Activated CD4-positive, alpha-beta T cell treated with anti-CD3 and anti-CD28 coated beads, Interleukin-2, amount 50 U/mL, for 4 hours (primary cell): ENCODE data around the gene UTY.

Source experiments
- DNase-seq, 2 experiments: peaks; one replicate each; pipeline ENCODE4 v3.0.0-alpha.2; 2020

The UTY gene

DNA sequence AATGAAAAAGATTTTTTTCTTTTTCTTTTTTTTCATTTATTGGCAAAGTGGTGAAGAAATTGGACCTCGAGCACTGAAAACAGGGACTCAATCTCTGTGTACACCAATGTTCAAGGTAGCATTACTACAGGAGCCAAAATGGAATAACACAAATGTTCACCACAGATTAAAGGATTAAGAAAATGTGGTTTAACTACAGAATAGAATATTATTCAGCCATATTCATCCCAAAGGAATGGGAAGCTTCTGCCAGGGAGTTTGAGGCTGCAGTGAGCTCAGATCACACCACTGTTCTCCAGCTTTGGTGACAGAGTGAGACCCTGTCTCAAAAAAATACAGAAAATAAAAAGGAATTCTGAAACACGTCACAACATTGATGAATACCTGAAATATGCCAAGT is 81.0 kb downstream of the UTY start:
- DNase-seq = no peak

DNA sequence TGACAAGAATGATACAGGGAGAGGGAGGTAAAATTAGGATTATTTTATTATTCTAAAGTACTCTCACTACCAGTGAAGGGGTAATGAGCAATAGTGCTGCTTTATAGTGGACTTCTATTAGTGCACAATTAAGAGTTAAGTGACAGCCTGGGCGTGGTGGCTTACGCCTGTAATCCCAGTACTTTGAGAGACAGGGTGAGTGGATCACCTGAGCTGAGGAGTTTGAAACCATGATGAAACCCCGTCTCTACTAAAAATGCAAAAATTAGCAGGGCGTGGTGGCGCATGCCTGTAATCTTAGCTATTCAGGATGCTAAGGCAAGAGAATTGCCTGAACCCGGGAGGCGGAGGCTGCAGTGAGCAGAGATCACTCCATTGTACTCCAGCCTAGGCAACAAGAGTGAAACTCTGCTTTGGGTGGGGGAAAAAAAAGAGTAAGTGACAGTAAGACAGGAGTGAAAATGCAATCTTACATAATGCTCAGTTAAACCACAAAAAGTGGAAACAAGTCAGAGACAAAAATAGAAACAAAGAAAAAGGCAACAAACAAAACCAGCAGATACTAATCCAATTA is 98.6 kb downstream of the UTY start:
- no peak for DNase-seq

DNA sequence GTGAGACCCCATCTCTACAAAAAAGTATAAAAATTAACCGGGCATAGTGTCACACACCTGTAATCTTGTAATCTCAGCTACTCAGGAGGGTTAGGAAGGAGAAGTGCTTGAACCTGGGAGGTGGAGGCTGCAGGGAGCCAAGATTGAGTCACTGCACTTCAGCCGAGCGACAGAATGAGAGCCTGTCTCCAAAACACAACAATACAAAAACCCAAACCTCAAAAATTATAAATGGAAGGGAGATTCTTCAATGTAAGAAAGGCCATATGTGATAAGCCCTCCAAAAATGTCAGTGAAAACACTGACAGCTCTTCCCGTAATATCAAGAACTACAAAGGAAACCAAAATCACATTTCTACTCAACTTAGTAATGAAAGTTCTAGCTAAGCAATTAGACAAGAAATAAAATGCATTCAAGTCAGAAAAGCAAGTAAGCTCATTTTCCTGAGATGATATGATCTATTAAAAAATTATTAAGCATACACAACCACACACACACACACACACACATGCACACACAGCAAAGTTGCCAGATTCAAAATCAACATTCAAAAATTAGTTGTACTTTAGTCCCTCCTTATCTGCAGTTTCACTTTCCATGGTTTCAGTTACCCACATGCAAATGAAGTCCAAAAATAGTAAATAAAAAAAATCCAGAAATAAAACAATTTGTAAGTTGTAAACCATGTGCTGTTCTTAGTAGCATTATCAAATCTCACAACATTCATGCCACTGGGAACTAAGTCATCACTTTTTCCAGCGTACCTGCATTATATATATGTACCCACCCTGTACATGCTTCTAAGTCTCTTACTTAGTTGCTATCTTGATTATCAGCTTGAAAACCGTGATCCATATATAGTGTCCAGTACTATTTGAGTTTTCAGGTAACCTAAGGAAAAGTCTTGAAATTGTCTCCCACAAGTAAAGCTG is 108.7 kb downstream of the UTY start:
- no peak for DNase-seq

DNA sequence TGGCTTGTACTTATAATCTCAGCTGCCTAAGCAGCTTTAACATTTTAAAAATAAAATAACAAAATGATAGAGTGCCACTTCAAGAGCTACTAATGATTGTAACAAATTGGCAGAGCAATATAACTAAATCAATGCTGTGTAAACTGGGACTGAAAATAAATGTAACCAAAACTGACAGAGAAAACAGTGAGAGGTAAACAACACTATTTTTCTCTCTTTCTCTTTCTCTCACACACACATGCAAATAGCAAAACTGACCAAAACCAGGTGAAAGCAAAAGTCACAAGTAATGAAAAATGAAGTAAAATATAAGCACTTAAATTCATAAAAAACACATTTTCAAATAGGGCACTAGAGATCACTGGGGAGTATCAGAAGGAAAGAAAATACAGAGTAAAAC is 109.6 kb downstream of the UTY start:
- no peak for DNase-seq

DNA sequence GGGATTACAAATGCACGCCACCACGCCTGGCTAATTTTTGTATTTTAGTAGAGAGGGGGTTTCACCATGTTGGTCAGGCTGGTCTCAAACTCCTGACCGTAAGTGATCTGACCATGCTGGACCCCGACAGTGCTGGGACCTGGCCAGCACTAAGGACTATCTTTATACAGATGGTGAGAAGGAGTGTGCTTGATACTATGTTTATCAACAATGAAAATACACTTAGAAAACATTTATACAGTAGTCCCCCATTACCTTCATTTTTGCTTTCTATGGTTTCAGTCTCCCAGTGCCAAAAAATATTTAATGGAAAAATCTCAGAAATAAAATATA is 111.4 kb downstream of the UTY start:
- DNase-seq = no peak

DNA sequence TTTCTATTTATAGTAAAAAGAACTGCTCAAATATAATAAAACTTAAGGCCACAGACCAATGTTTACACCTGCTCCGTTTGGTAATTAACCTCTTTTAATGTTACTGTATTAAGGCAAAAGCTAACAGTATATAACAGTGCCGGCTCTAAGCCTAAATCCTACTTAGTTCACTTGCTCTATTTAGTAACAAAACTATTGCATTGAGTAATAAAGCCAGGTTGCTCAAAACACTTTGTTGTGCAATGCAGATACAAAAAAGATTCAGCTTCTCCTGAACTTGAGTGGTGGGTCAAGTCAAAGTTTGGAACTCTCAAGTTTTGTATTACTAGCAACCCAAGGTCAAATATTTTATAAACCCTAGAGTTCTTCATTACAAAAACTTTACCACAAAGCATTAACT is 116.2 kb downstream of the UTY start:
- DNase-seq = no peak

DNA sequence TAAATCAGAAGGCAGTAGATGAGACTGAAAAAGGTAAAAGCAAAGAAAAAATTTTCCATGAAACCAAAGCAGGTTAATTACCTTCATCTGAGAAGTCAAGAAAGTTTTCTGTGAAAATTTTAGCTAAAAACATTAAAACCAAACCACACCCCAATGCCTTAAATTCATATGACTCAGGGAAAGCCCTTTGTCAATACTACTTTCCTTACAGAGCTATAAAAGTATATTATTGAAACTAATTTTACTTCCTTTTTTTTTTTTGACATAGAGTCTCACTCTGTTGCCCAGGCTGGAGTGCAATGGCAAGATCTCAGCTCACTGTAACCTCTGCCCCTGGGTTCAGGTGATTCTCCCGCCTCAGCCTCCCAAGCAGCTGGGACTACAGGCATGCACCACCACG is 117.2 kb downstream of the UTY start:
- no peak for DNase-seq

DNA sequence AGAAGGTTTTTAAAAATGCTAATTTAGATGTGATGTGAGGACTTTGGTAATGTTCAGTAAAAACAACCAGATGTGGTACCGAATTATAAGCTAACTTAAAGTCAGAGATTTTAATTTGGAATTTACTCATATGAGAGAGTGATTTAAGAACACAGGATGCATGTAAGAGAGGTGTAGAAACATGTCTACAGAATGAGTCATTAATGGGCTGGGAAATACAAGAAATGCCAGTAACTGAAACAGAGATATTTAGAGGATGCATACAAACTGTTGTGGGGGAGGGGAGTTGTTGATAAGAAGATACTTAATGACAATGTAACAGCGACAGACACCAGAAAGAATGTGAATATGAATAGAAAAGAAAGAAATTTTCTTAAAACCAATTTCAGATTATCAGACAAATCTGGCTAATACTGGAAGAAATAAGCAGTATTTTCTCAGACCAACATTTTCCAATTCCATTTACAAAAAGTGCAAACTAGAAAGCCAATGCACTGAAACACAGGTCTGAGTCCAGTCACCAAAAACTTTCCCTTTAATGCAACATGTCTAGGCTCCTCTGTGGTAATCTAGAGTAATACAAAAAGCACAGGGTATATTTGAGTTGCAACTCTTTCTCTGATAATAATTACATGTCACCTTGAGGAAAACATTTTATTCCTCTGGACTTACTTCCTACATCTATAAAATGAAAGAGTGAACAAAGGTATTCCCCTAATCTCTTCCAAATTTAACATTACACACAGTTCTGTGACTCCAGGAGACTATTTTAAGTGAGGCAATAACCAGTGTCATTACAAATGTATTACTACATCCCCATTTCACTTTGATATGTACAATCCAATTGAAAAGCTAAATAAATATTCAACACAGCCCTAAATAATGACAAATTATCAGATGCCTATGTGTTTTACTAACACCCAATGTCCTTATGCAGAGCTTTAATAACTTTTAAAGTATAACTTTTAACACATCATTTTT is 117.9 kb downstream of the UTY start:
- DNase-seq = no peak

DNA sequence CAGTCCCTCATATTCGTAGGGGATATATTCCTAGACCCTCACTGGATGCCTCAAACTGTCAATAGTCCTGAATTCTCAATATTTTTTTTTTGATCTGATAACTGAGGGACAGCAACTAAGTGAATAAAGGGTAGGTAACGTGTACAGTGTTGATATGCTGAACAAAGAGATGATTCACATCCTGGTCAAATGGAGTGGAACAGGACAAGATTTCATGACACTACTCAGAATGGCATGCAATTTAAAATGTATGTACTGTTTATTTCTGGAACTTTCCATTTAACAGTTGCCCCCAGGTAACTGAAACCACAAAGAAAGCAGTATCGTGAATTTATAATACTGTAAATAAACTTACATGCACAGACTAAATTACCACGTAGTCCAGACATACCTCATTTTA is 128.4 kb downstream of the UTY start:
- no peak for DNase-seq

DNA sequence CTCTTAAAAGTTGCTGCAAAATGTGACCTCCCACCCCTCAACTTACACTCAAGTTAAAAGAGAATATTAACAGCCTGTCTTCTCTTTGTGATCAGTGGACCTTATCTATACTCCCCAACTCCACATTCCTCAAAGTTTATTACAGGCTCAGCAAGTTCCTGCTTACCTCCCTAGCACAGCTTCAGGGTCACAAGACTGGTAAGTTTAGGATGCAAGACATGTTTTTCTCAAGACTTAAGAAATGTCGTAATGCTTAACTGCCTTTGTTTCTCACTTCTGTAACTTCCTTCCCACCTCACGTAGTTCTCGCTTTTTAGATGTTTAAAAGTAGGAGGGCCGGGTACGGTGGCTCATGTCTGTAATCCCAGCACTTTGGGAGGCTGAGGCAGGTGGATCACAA is 132.7 kb downstream of the UTY start:
- no peak for DNase-seq

DNA sequence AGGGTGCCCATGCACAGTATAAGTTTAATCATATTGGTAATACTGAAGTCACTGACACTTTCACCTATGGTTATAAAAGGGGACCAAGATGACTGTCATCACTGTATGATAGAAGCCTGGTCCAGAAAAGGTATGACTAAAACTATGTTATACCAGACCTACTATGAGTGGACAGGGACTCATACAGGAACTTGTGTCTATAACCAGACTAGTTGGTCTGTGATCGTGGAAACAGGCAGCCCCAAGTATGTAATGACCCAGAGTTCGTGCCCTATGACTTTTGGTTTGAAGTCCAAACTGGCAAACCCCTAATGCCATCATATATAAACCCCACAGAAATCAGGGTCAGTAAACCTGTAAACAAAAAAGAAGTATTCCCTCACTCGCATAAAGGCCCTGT is 134.3 kb downstream of the UTY start:
- DNase-seq = no peak

DNA sequence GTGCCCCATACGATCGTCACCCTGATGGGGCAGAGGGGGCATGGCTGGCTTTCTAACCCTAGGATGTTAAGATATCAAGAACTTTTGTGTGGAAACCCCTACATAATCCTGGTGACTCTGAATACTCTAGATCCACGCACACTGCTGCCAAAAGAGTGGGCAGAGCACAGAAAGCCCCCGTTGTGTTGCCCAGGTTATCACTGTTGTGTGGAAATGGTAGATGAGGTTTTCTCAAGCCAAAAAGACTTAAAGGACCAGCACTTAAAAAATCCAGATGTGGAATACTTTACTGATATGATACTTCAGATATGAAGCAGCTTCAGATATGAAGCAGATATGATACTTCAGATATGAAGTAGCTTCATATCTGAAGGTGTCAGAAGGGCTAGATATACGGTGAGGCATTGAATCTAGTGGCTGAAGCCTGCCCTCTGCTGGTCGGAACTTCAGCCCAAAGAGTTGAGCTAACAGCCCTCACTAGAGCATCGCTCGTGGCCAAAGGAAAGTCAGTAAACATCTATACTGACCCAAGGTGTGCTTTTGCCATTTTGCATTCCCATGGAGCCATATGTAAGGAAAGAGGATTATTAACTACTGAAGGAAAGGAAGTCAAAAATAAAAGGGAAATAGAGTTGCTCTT is 136.4 kb downstream of the UTY start:
- DNase-seq = peak; percentile 24 to 38

DNA sequence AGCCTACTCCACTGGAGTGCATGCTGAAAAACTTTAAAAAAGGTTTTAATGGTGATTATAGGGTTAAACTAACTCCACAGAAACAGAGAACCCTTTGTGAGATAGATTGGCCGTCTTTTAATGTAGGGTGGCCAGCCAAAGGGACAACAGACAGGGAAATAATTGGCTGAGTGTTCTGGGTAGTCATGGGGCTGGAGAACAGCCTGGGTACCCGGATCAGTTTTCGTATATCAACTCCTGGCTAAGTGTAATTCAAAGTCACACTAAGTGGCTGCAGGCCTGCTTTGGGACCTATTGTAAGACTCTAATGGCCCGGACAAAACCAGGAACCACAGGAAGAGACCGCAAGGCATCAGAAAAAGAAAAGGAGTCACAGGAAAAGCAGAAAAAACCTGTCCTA is 139.9 kb downstream of the UTY start:
- DNase-seq = no peak

DNA sequence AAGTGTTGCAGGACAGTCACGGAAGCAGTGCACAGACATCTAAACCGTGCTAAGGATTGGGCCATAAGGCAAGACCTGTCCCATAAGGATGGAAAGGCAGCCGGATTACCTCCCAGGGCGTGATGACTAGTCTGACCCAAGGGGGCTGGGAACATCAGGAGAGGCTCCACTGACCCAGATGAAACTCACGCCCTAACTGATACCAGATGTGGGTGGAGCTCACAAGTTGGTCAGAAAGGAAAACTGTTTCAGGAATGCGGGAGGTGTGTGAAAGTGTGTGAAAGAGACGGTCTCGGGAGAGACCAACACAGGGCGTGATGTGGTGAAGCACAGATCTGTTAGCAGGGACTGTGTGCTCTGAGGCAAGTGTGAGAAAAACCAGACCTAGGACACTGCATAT is 140.5 kb downstream of the UTY start:
- DNase-seq = no peak

DNA sequence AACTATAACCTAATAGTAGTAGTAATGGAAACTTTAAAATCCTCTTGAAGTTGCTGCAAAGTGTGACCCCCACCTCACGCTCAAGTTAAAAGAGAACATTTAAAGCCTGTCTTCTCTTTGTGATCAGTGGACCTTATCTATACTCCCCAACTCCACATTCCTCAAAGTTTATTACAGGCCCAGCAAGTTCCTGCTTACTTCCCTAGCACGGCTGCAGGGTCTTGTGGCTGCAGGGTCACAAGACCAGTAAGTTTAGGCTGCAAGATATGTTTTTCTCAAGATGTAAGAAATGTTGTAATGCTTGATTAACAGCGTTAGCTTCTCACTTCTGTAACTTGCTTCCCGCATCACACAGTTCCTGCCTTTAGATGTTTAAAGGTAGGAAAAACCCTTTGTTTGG is 141.1 kb downstream of the UTY start:
- no peak for DNase-seq

DNA sequence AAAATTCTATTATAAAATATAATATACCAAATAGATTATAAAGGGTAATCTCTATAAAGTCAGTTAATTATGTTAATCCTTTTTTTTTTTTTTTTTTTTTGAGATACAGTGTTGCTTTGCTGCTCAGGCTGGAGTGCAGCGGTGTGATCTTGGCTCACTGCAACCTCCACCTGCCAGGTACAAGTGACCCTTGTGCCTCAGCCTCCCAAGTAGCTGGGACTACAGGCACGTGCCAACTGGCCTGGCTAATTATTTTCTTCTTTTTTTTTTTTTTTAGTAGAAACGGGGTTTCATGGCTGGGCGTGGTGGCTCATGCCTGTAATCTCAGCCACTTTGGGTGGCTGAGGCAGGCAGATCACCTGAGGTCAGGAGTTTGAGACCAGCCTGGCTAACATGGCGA is 141.9 kb downstream of the UTY start:
- no peak for DNase-seq

DNA sequence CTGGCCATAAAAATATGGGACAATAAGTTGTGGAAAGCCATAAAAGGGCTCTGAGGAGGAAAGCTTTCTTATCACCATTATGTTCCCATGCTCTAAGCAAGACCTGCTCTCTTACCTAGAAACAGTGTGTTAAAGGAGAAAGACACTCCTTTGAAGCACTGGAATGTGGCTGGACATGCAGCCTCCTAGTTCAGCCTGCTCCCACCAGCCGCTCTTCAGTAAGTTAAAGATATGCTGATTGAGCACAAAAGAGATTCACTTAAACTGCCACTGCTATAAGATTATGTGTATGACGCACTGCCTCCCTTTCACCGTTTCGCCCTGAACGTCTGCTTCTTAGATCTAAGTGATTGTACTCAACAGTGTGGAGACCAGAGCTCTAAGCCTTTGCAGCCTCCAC is 146.0 kb downstream of the UTY start:
- no peak for DNase-seq

DNA sequence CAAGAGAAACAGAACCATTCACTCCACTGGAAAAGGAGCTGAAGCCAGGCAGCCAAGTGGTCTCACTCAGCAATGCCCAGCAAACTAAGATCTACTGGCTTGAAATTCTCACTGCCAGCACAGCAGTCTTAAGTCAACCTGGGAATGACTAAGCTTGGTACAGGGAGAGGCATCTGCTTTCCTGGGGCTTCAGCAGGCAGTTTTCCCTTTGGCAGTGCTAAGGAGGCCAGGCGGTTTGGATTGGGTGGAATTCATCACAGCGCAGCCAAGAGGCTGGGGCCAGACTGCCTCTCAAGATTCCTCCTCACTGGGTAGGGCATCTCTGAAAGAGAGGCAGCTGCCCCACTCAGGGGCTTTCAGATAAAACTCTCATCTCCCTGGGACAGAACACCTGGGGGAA is 149.2 kb downstream of the UTY start:
- no peak for DNase-seq

DNA sequence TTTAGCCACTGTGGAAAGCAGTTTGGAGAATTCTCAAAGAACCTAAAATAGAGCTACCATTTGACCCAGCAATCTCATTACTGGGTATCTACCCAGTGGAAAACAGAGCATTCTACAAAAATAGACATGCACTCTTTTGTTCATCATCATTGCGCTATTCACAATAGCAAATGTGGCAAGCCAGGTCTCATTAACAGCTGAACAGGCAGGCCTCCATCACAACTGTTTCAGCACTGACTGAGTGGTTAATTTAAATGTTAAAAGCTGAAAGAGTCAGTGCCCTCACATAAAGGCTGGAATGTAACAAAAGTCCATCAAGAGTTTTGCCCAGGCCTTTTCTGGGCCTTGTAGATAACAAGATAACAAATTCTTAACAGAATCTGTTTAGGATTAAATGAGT is 166.9 kb downstream of the UTY start:
- DNase-seq = no peak

DNA sequence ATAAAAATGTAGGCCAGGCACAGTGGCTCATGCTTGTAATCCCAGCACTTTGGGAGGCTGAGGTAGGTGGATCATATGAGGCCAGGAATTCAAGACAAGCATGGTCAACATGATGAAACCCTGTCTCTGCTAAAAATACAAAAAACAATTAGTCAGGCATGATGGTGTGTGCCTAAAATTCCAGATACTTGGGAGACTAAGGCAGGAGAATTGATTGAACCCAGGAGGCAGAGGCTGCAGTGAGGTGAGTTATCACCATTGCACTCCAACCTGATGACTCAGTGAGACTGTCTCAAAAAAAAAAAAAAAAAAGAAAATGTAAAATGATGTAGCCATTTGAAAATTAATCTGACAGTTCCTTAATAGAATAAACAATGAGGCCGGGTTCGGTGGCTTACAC is 171.9 kb downstream of the UTY start:
- no peak for DNase-seq

DNA sequence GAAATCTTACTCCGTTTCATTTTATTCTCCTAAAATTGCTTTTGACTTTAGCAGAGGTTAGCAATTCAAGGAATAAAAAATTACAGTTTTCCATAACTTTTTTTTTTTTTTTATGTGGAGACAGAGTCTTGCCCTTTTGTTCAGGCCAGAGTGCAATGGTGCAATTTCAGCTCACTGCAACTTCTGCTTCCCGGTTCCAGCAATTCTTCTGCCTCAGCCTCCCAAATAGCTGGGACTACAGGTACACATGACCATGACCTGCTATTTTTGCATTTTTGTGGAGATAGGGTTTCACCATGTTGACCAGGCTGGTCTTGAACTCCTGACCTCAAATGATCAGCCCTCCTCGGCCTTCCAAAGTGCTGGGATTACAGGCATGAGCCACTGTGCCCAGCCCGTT is 179.0 kb downstream of the UTY start:
- DNase-seq = no peak

DNA sequence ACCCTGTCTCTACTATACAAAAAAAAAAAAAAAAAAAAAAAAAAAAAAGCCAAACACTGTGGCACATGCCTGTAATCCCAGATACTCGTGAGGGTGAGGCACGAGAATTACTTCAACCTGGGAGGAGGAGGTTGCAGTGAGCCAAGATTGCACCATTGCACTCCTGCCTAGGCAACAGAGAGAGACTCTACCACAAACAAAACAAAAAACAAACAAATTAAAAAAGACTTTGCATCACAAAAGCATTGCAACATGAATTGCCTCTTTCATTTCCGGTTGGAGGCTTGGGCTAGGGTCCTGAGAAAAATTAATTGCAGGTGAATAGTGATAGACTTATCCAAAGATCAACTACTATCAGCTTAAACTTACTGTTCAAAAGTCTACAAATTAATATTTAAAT is 180.4 kb downstream of the UTY start:
- no peak for DNase-seq

DNA sequence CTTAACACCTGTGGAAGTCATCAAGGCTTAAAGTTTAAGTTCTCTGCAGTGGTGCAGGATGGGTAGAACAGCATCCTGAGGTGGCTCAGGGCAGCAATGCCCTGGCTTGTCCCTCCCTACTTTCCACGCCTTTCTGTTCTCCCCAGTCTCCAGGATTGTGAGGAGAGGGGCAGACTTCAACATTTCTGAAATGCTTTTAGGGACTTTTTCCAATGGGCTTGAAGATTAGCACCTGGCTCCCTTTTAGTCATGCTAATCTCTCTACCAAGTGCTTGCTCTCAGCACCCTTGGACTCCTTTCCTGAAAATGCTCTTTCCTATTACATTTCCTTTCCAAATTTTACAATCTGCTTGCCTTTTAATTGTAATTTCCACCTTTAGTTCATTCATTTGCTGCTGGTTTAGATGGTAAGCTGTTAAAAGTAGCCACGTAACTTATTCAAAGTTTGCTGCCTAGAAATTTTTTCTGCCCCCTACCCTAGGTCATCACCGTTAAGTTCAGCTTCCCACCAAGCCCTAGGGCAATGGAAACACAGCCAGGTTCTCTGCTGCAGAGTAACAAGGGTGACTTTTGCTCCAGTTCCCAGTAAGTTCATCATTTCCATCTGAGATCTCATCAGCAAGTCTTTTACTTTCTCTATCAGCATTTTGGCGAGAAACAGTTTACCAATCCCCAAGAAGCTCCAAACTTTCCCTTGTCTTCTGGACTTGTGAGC is 183.5 kb downstream of the UTY start:
- DNase-seq = no peak
